ENCODE results near the gene HNRNPM.

DNA sequence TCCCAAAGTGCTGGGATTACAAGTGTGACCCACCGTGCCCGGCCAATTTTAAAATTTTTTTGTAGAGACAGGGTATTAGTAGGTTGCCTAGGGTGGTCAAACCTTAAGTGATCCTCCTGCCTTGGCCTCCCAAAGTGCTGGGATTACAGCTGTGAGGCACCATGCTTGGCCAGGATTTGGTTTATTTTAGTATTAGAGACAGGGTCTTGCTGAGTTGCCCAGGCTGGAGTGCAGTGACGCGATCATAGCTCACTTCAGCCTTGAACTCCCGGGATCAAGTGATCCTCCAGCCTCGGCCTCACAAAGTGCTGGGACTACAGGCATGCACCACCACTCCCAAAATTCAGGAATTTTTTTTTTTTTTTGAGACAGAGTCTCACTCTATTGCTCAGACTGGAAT lies 74.6 kb downstream of the HNRNPM start:
- no peak for TF ChIP-seq EZH2phosphoT487 (IDR thresholded peaks at IDR 0.05; ENCODE audit: low read depth)
- TF ChIP-seq, protein P1, sequence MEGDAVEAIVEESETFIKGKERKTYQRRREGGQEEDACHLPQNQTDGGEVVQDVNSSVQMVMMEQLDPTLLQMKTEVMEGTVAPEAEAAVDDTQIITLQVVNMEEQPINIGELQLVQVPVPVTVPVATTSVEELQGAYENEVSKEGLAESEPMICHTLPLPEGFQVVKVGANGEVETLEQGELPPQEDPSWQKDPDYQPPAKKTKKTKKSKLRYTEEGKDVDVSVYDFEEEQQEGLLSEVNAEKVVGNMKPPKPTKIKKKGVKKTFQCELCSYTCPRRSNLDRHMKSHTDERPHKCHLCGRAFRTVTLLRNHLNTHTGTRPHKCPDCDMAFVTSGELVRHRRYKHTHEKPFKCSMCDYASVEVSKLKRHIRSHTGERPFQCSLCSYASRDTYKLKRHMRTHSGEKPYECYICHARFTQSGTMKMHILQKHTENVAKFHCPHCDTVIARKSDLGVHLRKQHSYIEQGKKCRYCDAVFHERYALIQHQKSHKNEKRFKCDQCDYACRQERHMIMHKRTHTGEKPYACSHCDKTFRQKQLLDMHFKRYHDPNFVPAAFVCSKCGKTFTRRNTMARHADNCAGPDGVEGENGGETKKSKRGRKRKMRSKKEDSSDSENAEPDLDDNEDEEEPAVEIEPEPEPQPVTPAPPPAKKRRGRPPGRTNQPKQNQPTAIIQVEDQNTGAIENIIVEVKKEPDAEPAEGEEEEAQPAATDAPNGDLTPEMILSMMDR (IDR thresholded peaks at IDR 0.05; ENCODE audit: low read depth, low read length), result no peak
